ENCODE measurements around the gene UBE2V1. TPM values are rescaled to one million over a fixed set of nuclear protein-coding genes. Genes with fewer than 3 reads are reported as not detected.
"Not testable (repeated sequence)": the region's sequence is repeated elsewhere in the genome, so short reads cannot be mapped to it uniquely, and the experiment has no call there.

Gene UBE2V1
- total RNA-seq, 2 experiments from 2014 or later: 111 to 144 TPM

DNA sequence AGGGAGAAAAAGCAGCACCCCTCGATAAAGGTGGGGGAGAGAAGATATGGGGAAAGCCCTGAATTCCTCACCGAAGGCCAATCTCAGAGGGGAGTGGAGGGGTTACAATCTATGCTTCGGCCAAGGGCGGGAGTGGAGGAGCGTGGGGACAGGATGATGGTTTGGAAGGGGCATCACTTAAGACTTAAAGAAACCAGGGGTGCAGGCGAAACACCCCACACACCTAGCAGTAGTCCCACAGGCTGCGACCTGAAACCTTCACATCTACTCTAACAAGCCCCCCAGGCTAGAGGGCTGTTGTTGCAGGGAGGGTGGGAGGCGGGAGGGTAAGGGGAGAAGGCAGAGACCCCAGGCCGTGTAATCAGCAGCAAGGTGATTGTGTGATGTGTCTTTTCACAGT lies 30.9 kb downstream of the UBE2V1 start:
- H3K27ac Mint-ChIP-seq, H3K4me3 Mint-ChIP-seq: not testable (repeated sequence)
- CTCF ChIA-PET: interaction anchor here (1.1 to 3.1 kb wide), 2 partner anchors 10 to 103 kb away, joined by 4 to 15 read pairs; no protein-coding TSS in a partner anchor

DNA sequence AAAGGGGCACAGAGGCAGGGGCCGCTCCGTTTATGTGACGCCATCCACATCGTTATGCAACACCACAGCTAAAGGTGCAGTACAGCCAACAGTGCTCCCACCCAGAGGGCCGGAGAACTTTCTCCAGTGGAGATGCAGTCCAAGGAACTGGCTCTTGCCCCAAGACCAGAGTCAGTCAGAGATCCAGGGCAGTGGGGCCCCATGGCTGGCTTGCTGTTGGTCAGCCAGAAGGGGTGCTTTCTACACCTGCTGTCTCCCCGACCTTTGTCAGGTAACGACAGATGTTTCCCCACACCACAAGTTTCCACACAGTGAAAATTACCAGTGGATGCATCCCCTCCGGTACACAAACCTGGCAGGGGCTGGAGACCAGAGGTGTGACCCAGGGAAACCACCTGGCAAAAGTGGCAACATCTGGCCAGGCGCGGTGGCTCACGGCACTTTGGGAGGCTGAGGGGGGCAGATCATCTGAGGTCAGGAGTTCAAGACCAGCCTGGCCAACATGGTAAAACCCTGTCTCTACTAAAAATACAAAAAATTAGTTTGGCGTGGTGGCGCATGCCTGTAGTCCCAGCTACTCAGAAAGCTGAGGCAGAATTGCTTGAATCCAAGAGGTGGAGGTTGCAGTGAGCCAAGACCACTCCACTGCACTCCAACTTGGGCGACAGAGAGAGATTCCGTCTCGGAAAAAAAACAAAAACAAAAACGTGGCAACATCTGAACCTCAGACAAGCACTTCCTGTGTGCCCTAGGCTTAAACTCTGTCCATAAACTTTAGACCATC lies 34.9 kb downstream of the UBE2V1 start:
- CTCF ChIA-PET: no interaction called here
- no peak overlapping the region for H3K27ac Mint-ChIP-seq
- no peak overlapping the region for H3K4me3 Mint-ChIP-seq
- peaks cover 14% of the 10 kb centered on the region for H3K36me3 Mint-ChIP-seq (ENCODE audit: low read depth)
- H3K27me3 Mint-ChIP-seq: no peaks in the 10 kb centered on the region
- POLR2A ChIA-PET: interaction anchor here (0.6 kb wide), 1 partner anchor 589 kb away, joined by 3 read pairs; no protein-coding TSS in a partner anchor
- no peak for DNase-seq
- H3K9me3 Mint-ChIP-seq: no peaks in the 10 kb centered on the region
- peaks cover 4% of the 10 kb centered on the region for H3K4me1 Mint-ChIP-seq

More for the DNA sequence above, 30.9 kb downstream of the UBE2V1 start:
- H3K27me3 Mint-ChIP-seq, POLR2A ChIA-PET, DNase-seq, H3K9me3 Mint-ChIP-seq: not testable (repeated sequence)
- Mint-ChIP-seq H3K36me3 (ENCODE audit: low read depth) (peaks cover 17% of the 10 kb centered on the region), H3K4me1 (peaks cover 16% of the 10 kb centered on the region)

DNA sequence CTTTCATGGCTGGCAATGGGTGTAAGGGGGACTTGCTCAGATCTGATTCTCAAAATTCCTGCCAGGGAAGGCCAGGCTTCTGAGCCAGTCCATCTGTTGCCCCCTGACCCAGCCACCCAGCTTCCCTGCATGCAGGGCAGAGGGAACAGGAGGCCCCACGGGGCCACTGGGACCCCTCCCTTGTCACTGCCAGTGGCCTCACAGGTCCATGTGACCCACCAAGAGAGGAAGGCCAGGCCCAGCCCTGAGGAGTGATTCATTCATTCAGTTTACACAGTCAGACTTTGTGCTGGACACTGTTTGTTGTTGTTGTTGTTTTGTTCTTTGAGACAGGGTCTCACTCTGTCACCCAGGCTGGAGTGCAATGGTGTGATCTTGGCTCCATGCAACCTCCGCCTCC lies 39.5 kb downstream of the UBE2V1 start:
- ChIA-PET CTCF (interaction anchor here (9.9 kb wide), 1 partner anchor 96 kb away, joined by 148 read pairs; the partner anchor contains the start of gene SNAI1), POLR2A (no interaction called here)
- DNase-seq: no peak
- Mint-ChIP-seq H3K4me3 (no peak overlapping the region), H3K27ac (no peak overlapping the region), H3K27me3 (peaks cover 4% of the 10 kb centered on the region), H3K36me3 (ENCODE audit: low read depth) (no peaks in the 10 kb centered on the region), H3K4me1 (peaks cover 9% of the 10 kb centered on the region), H3K9me3 (no peaks in the 10 kb centered on the region)

DNA sequence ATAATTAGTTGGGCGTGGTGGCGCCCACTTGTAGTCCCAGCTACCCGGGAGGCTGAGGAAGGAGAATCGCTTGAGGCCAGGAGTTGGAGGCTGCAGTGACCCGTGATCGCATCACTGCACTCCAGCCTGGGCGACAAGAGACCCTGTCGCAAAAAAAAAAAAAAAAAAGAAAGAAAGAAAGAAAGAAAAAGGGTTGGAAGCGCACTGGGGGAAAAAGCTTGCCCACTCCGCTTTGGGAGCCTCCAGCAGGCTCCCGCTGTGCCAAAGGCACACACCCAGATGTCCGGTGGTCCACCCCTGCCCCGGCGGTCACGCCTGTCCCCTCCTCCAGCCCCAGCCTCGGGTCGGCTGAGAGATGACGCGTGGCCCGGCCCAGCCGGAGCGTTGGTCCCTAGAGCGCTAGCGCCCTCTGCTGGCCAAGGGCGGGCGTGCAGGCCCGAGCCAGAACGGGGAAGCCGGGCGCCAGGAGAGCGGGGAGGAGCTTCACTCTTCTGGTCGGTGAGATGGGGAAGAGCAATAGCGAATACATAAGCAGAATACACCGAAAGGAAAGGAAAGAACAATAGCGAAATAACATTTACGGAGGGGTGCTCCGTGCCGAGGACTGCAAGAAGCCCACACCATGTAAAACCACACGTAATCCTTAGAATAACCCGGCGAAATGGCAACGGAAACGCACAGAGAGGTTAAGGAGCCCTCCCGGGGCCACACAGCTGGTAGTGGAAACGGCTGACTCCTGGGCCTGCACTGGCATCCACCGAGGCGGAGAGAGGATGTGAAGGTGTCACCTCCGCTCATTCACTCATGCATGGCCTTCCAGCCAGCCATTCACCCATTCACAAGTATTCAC lies 41.7 kb downstream of the UBE2V1 start:
- peak overlapping the region; percentile 47 for H3K4me3 Mint-ChIP-seq
- CTCF ChIA-PET: interaction anchor here (0.6 to 9.9 kb wide), 54 partner anchors 9 to 562 kb away, joined by 3 to 148 read pairs (median 4); partner anchors contain the start of genes RNF114, SNAI1 and UBE2V1
- H3K27me3 Mint-ChIP-seq: peaks cover 4% of the 10 kb centered on the region
- no peaks in the 10 kb centered on the region for H3K9me3 Mint-ChIP-seq
- peak; percentile 91 for DNase-seq
- H3K27ac Mint-ChIP-seq: no peak overlapping the region
- H3K36me3 Mint-ChIP-seq (ENCODE audit: low read depth): no peaks in the 10 kb centered on the region
- POLR2A ChIA-PET: interaction anchor here (0.8 kb wide), 1 partner anchor 89 kb away, joined by 3 read pairs; no protein-coding TSS in a partner anchor
- H3K4me1 Mint-ChIP-seq: peaks cover 5% of the 10 kb centered on the region

DNA sequence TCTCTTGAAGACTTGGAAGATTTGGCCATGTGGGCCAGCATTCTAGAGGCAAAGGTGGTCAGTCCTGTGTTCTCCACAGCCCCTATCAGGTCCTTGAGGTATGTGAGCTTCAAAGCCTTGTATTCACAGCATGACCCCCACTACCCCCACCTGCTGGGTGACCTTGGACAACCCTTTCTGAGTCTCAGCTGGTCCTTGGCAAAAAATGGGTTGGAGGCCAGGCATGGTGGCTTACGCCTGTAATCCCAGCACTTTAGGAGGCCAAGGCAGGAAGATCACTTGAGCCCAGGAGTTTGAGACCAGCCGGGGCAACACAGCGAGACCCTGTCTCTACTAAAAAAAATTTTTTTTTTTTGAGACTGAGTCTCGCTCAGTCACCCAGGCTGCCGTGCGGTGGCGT lies 42.6 kb downstream of the UBE2V1 start:
- no peak overlapping the region for H3K27ac Mint-ChIP-seq
- no peaks in the 10 kb centered on the region for H3K9me3 Mint-ChIP-seq
- no peak overlapping the region for H3K4me3 Mint-ChIP-seq
- ChIA-PET CTCF (interaction anchor here (0.9 to 9.9 kb wide), 17 partner anchors 12 to 105 kb away, joined by 3 to 148 read pairs (median 7); partner anchors contain the start of genes SNAI1 and UBE2V1), POLR2A (interaction anchor here (0.7 kb wide), 1 partner anchor 91 kb away, joined by 4 read pairs; no protein-coding TSS in a partner anchor)
- DNase-seq: no peak
- peaks cover 4% of the 10 kb centered on the region for H3K27me3 Mint-ChIP-seq
- peaks cover 5% of the 10 kb centered on the region for H3K4me1 Mint-ChIP-seq
- no peaks in the 10 kb centered on the region for H3K36me3 Mint-ChIP-seq (ENCODE audit: low read depth)

DNA sequence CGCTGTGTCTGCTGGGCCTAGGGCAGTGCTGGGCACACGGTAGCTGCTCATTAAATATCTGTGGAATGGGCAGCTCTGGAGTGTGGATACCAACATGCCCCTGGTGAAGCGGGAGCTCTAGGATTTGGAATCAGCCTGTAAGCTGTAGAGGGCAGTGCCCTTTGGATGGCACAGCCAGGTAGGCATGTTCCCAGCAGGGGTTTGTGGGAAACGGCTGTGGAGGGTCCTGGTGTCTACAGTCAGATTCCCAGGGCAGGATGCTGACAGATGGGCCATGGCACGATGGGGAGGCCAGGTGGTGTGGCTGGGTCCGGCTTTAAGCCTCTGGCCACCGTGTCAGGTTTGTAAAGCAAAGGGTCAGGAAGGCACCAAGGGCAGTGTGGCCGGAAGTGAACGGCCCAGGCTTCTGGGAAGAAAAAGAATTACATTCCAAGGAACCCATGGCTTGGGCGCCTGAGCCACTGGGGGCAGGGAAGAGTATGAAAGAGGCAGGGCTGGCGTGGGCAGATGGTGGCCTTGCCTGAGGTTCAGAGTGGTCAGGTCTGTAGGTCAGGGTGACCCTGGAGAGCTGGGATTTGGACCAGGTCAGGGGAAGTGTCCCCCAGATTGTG lies 44.8 kb downstream of the UBE2V1 start:
- CTCF ChIA-PET: interaction anchor here (9.9 kb wide), 1 partner anchor 91 kb away, joined by 148 read pairs; the partner anchor contains the start of gene SNAI1
- peaks cover 5% of the 10 kb centered on the region for H3K4me1 Mint-ChIP-seq
- no peak overlapping the region for H3K27ac Mint-ChIP-seq
- POLR2A ChIA-PET: no interaction called here
- DNase-seq: no peak
- no peaks in the 10 kb centered on the region for H3K9me3 Mint-ChIP-seq
- no peaks in the 10 kb centered on the region for H3K36me3 Mint-ChIP-seq (ENCODE audit: low read depth)
- H3K27me3 Mint-ChIP-seq: peaks cover 4% of the 10 kb centered on the region
- H3K4me3 Mint-ChIP-seq: no peak overlapping the region

DNA sequence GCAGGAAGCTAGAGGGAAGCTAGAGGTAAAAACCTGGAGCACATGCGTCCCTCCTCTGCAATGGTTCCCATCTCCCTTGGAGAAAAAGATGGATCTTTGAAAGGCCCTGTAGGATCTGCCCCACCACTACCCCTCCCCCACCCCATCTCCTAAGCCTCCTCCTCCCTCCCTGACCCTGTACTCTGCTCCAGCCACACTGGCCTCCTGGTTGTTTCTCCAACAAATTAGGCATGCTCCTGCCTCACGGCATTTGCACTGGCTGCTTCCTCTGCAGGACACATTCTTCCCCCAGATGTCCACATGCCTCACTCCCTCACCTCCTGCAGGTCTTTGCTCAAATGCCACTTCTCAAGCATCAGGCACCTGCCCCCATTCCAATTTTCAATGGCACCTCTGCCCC lies 45.5 kb downstream of the UBE2V1 start:
- CTCF ChIA-PET: interaction anchor here (1.1 kb wide), 1 partner anchor 66 kb away, joined by 3 read pairs; no protein-coding TSS in a partner anchor
- Mint-ChIP-seq H3K4me3 (no peak overlapping the region), H3K4me1 (peaks cover 5% of the 10 kb centered on the region), H3K27me3 (peaks cover 4% of the 10 kb centered on the region), H3K36me3 (ENCODE audit: low read depth) (no peaks in the 10 kb centered on the region), H3K9me3 (no peaks in the 10 kb centered on the region), H3K27ac (no peak overlapping the region)
- POLR2A ChIA-PET: no interaction called here
- DNase-seq: no peak

DNA sequence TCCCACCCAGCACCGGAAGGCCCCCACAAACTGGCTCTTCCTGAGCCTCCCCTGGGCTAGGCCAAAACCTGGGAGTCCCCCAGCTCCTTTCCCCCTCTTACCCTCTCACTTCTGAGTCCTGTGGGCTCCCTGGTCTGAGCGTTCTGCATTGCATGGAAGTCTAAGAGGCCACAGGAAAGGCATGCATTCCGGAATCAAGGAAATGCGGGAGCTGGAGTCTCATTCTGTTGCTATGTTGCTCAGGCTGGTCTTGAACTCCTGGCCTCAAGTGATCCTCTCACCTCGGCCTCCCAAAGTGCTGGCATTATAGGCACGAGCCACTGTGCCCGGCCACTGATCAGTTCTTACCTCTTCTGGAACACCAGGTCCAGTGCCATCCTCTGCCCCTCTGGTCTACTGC lies 45.9 kb downstream of the UBE2V1 start:
- Mint-ChIP-seq H3K9me3 (no peaks in the 10 kb centered on the region), H3K27me3 (peaks cover 4% of the 10 kb centered on the region), H3K4me1 (peaks cover 5% of the 10 kb centered on the region), H3K4me3 (no peak overlapping the region), H3K36me3 (ENCODE audit: low read depth) (no peaks in the 10 kb centered on the region), H3K27ac (no peak overlapping the region)
- CTCF ChIA-PET: interaction anchor here (1.1 to 1.4 kb wide), 2 partner anchors 65 to 88 kb away, joined by 3 to 6 read pairs; no protein-coding TSS in a partner anchor
- DNase-seq: no peak
- POLR2A ChIA-PET: no interaction called here

DNA sequence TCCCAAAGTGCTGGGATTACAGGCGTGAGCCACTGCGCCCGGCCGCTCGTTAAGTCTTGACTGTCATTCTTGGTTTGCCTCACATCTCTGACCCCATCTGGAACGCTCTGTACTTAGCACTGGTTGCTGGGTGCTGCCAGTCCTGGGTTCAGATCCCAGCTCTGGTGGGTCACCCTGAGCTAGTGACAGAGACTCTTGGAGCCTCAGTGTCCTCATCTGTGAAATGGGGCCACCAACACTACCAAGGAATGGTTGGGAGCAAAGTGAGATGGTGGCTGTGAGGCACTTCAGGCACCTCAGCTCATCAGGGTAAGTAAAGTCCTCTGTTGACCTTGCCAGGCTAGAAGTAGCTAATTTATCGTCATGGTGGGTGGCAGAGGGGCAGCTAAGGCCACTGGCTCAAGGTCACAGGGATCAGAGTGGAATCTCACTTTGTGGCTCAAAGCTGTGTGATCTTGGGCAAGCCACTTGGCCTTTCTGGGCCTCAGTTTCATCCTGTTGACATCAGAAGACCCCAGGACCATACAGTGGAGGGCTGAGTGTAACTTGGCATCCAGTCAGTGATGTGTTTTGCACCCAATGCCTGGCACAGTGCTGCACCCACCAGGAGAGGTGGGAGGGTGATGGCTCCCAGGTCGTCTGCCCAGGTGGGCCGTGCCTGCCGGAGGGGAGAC lies 46.7 kb downstream of the UBE2V1 start:
- ChIA-PET POLR2A (interaction anchor here (0.6 kb wide), 1 partner anchor 50 kb away, joined by 3 read pairs; no protein-coding TSS in a partner anchor), CTCF (interaction anchor here (0.8 to 1.4 kb wide), 3 partner anchors 64 to 120 kb away, joined by 3 to 6 read pairs (median 3); no protein-coding TSS in a partner anchor)
- Mint-ChIP-seq H3K4me1 (peaks cover under 1% of the 10 kb centered on the region), H3K27me3 (peaks cover 4% of the 10 kb centered on the region), H3K36me3 (ENCODE audit: low read depth) (no peaks in the 10 kb centered on the region), H3K4me3 (no peak overlapping the region), H3K9me3 (no peaks in the 10 kb centered on the region), H3K27ac (no peak overlapping the region)
- no peak for DNase-seq

DNA sequence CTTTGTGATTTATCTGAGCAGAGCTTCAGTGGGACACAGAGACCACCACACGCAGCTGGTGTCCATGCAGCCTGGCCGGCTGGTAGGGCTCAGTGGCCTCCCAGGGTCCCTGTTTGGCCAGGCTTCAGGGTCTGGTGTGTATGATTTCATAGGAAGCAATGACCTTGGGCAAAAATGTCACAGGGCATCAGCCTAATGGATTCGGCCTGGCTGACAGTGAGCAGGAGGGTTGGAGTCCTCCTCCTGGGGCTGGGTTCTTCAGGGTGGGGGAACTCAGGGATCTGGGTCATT lies 47.7 kb downstream of the UBE2V1 start:
- CTCF ChIA-PET: interaction anchor here (1.2 kb wide), 1 partner anchor 86 kb away, joined by 3 read pairs; no protein-coding TSS in a partner anchor
- no peaks in the 10 kb centered on the region for H3K9me3 Mint-ChIP-seq
- no peak overlapping the region for H3K4me3 Mint-ChIP-seq
- H3K27ac Mint-ChIP-seq: no peak overlapping the region
- H3K4me1 Mint-ChIP-seq: no peaks in the 10 kb centered on the region
- POLR2A ChIA-PET: no interaction called here
- H3K27me3 Mint-ChIP-seq: peaks cover 4% of the 10 kb centered on the region
- no peaks in the 10 kb centered on the region for H3K36me3 Mint-ChIP-seq (ENCODE audit: low read depth)
- DNase-seq: no peak

DNA sequence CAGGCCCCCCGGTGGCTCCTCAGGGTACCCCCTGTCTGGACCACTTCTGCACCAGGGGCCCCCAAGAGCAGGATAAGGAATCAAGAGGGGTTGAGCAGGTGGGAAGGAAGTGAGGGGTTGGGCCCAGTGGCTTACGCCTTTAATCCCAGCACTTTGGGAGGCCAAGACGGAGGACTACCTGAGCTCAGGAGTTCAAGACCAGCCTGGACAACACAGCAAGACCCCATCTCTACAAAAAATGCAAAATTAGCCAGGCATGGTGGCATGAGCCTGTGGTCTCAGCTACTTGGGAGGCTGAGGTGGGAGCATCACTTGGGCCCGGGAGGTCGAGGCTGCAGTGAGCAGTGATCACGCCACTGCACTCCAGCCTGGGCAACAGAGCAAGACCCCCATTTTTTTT lies 49.2 kb downstream of the UBE2V1 start:
- CTCF ChIA-PET: interaction anchor here (0.6 kb wide), 1 partner anchor 561 kb away, joined by 3 read pairs; no protein-coding TSS in a partner anchor

More for the DNA sequence above, 49.2 kb downstream of the UBE2V1 start:
- DNase-seq; POLR2A ChIA-PET; H3K4me1 Mint-ChIP-seq; H3K36me3 Mint-ChIP-seq (ENCODE audit: low read depth); H3K27me3 Mint-ChIP-seq; H3K27ac Mint-ChIP-seq; H3K9me3 Mint-ChIP-seq; H3K4me3 Mint-ChIP-seq: not testable (repeated sequence)

Measured in activated CD4-positive, alpha-beta T cell treated with anti-CD3 and anti-CD28 coated beads, Interleukin-2, amount 10 ng/mL, durations not matched to agents 7 days and 5 days (primary cell).